Cortex of kidney (tissue), 1 donor: ENCODE measurements around the gene KCTD1.

Experiments
- DNase-seq: peaks from one replicate; lab custom pipeline; 2025; lab: John Stamatoyannopoulos, UW

KCTD1 gene

DNA sequence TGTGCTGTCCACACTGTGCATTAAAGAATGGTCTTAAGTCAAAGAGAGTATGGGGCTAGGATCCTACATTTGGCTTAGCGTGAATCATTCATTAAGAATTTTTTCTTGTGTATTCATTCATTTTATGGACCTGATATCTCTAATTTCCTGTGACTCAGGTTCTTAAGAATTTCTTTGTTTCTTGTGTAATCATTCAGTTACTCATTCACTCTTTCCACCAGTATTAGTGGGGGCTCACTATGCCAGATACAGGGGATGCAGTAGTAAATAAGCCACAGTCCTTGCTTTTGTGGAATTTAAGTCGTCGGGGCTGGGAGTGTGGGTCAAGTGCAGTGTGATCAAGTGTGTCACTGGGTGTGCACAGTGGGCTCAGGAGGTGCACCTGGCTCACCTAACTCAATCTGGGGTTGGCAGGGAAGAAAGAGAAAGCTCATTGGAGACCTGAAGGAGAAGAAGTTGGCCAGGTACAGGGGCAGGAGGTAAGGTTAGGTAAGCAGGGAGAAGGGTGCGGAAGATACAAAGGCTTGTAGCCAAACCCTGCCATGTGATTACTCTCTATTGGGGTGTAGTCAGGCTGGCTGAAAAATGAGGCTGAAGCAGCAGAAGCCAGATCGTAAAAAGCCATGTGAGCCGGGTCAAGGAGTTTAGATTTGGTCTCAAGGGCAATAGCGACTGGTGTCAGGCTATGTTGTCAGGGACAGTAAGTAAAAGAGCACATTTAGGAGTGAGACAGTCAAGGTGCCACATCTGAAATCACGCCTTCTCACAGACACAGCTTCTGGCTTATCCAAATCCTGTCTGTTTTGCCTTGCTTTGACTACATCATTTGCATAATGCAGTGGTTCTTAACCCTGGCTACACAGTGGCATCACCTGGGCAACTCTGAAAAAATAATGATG is 67.2 kb downstream of the KCTD1 start:
- no peak for DNase-seq

DNA sequence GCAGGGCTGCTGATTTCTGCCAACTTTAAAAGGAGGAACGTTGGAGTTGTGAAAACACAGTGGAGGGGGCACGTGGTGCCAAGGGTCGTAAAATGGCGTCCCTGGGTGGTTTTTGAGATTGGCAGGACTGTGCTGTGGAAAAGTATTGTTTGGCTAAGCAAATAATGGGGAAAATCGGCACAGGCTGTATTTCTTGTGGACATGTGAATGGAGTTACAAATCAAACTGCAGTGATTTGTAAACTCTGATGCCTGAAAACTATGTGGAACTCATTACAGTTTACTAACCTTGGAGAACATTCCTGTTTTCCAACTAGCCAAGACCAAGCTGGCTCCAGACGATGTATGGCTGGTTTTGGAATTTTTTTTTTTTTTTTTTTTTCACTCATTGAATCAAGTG is 68.7 kb downstream of the KCTD1 start:
- DNase-seq = no peak

DNA sequence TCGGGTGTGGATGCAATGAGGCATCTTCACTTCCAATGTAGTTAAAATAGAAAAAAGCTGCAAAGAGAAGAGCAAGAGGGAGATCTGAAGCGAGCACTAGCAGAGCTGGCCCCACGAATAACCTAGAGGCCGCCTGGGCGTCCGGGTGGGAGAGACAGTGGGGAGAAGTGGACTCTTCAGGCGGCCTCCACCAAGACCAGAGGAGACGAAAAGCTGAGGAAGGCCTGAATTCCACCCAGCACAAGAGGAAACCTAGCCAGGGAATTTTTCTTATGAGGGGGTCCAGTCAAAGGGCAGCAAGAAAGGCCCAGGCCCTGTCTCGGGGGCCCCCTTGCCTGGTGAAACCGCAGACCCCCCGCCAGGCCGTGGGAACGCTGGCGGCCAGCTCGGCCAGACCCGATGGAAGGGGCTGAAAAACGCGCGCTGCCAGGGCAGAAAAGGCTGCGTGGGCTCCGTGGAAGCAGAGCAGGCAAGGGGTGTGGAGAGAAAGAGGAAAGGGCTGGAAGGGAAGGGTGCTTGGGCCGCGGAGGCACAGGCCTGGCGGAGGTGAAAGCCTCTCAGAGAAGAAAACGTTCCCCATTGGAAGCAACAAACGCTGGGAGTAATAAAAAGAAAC is 69.2 kb downstream of the KCTD1 start:
- DNase-seq = no peak

DNA sequence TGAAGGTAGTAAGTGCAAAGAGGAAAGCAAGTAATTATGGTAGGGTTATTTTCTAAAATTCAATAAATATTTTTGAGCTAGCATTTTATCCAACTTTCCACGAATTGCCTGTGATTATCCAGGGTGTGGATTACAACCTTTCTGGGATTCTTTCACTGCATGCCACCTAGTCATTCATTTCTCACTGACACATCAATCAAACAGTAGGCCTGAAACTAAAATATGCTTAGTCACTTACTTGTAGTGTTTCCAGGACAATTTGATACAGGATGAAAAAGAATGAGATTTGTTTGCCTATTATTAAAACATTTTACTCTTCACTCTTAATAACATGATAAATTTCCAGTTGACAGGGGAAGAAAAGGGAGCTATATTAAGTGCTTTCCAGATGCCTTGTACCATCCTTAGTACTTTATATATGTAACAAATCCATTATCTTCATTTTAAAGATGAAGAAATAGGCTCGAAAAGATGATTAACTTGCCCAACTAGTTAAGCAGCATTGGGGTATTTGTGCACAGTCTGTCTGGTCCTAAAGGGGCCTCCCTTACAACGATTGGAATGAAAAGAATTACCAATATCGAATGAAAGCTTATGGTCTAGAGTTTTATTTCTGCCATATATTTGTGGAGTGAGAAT is 70.4 kb downstream of the KCTD1 start:
- DNase-seq = no peak

DNA sequence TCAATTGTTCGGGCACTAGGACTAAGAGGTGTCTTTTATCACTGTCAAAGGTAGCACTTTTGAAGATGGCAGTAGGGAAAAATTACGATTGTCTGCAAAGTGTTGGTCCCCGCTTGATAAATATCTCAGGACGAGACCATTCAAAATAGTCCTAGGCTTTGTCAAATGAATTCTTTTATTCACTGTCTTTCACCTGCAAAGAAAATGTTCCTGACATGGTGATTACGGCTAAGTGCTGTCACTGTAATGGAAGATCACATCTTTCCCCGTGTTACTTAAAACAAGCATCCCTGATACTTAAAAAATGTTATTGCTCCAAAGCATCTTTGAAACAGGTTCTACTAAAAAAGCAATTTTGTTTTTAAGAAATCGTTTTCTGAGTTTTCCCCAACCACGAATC is 71.7 kb downstream of the KCTD1 start:
- no peak for DNase-seq

DNA sequence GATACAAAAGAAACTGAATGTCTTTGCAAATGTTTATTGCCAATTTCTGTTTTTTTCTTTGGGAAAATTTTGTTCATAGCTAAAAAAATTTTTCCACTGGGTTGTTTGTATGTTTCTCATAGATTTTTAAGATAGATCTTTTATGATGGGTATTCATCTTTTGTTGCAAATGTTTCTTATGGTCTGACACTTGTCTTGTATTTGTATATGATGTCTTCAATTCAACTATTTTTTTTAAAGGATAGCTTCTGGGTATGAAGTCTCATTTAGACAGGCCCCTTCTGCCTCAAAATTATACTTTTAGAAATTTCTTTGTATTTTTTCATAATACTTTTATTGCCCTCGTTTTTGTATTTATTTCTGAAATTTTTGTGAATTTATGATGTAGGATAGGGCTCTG is 73.8 kb downstream of the KCTD1 start:
- DNase-seq = no peak

DNA sequence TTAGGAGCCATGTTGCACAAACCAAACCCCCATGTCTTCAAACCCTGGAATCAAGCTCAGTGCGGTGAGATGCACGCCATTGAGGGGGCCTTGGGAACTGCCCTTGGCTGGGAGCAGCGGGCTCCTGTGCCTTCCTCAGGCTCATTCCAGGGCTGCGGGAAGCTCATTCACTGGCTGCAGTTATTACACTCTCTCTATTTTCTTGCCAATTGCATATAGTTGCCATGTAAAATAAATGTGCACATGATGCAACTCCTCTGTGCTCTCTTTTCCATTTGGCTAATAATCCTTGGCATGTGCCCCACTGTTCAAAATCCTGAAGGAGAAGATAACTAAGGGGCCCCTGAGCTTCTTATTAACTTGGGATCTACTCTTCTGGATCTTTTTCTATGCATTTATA is 74.7 kb downstream of the KCTD1 start:
- DNase-seq = no peak

DNA sequence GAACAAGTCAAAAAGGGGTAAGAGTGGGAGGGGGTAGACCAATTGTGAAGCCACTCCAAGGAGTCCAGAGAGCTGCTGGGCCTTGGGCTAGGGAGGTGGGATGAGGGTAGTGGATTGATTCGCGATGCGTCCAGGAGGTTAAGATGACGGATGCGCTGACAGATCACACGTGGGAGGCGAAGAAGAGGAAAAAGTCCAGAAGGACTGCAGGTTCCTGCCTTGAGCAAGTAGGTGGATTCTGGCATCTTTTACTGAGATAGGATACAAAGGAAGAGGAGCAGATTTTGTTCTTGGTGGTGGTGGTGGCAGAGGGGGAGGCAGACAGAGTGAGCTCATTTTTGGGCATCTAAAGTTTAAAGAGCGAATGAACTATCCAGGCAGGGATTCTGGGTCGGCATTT is 76.5 kb downstream of the KCTD1 start:
- DNase-seq = no peak

DNA sequence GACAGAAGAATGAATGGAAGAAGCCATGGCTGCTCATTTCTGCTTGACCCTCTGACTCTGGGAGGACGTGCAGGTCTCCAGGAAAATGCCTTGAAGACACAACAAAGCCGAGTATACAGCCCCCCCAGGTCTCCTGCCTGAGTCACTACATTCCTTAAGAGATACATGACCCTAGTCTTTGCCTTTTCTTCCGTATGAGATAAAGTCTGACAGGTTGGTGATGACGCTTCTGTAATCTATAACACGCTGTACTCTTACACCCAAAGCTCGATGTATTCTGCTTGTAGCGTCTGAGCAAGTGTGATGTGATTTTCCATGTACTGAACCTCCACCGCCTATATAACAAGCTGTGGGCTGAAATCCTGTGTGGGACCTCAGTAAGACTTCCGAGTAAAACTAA is 77.3 kb downstream of the KCTD1 start:
- no peak for DNase-seq

DNA sequence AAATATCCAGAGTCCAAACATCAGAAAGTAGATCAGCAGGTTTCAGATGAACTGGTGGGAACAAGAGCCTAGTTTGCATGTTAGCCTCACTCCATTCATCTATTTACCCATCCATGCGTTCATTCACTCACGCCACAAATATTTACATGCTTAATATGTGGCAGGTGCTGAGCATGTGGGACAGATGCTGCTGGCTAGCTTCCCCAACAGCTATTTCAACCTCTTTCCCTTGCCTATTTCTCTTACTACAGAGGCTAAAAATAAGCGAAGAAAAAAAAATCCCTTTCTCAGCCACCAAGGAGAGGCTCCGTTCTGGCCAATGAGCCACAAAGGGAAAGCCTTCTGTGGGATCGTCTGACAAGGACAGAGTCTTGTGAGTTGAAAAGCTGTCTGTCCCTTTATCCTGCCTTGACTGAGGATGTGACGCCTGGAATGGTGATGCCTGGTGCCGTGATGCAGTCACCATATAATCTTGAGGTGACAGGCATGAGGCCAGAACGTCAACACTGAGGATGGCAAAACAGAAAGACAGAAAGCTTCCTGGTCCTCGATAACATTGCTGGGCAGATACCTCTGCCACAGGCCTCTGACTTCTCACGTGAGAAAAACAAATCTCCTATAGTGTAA is 78.2 kb downstream of the KCTD1 start:
- DNase-seq = no peak

DNA sequence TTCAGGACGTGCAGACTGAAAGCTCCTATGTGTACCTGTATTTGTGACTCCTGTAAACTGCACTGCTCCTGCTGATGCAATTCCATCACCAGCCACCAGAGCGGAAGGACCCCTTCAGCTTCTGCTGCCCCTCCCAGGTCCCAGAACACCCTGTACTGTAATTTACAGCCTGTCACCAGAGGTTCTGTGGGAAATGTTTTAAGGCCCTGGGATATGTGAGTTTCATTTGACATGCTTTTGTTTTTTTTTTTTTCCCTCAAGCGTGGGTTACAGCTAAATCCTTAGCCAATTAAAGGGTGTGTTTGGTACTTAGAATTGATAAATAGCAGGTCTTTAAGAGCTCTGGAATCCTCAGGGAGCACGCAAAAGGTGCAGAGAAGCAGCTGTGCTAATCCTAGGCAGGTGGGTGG is 79.4 kb downstream of the KCTD1 start:
- DNase-seq = no peak

DNA sequence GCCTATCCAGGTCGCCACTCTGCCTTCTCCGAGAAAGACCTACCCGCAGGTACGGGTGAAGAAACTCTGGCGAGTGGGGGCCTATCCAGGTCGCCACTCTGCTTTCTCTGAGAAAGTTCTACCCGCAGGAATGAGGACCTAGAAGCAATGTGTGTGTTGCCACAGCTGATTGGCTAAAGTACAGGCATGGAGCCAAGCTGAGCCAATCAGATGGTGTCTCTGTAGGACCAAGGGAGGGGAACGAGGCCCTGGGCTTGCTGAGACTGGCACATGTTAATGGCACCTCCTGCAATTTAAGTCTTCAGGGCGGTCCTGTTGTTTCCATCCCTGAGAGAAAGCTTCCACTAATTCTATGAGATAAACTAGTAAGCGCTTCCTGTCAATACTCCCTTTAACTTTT is 82.3 kb downstream of the KCTD1 start:
- no peak for DNase-seq

DNA sequence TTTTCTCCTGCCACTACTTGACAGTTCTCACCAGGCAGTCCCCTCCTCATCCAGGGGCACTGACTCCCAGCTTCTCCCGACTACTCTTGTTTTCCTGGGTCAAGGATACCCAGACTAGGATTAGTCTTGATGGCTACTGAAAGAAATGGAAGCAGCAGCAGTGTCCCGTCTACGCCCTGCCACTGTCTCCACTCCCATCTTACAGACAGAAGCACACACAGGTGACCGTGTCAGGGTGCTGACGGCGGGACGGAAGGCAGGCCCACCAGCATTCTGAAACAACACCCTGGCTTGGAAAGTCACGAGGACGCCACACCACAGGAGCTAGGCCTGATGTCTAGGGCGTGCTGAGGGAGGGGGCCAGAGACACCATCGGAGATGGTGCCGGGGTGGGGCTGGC is 82.9 kb downstream of the KCTD1 start:
- DNase-seq = no peak

DNA sequence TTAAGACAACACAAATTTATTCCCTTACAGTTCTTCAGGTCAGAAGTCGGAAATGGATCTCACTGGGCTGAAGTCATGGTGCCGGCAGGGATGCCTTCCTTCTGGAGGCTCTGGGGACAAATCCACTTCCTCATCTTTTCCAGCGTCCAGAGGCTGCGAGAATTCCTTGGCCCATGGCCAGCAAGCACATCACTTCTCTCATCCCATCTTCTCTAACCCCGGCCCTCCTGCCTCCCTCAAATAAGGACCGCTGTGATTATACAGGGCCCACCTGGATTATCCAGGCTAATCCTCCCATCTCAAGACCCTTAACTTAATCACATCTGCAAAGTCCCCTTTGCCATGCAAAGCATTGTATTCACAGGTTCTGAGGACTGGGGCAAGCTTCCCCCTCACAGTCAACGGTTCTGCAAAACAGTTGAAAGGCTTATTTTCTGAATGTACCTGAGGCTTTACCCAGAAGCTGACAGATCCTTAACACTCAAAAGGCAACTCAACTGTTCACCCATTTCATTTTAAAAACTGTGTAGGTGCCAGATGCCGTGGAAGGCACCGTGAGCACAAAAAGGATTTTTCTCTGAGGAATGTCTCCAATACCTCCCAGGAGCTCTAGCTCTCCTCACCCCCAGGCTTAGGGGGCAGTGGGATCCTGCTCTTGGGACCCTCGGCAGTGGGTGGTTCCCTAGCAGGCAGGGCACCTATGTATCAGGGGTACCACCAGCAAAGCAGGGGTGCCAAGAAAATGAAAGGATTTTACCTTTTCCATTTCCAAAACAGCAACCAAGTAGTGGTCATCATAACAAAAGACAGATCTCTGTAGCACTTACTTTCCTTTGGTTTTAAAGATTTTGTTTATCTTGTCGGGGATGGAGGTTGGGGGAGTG is 84.0 kb downstream of the KCTD1 start:
- no peak for DNase-seq

DNA sequence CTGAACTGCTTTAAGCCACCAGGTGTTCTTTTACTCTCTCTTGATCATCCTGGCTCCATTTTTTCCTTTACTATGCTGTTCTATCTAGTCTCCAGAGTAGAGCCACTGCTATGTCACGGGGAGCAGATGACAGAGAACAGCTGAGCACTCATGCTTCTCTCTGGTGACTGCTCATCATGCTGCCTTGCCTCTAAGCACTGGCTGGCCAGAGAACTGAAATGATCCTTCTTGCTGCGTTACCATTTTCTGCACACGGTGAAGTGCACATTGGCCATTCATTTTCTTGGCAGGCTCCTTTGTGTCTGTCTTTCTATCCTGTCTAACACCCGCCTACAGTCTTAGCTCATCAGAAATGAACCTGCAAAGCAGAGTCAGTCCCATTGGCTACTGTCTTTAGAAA is 86.0 kb downstream of the KCTD1 start:
- DNase-seq = no peak

DNA sequence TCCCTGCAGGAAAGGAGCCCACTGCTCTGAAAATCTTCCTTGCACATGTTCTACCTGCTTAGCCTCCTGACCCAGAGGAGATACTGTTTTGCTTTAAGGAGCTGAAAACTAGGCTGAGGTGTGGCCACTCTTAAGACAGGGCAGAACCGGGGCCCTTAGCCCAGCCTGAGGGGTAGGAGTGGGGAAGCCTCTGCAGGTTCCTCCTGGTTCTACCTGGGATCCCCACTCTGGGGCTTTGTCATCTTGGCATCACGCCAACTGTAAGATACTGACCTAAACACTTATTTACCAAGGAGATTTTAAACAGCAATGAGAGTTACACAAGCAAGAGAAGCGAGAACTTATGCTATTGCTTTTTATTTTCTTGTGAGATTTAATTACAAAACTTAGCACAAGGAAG is 86.9 kb downstream of the KCTD1 start:
- no peak for DNase-seq

DNA sequence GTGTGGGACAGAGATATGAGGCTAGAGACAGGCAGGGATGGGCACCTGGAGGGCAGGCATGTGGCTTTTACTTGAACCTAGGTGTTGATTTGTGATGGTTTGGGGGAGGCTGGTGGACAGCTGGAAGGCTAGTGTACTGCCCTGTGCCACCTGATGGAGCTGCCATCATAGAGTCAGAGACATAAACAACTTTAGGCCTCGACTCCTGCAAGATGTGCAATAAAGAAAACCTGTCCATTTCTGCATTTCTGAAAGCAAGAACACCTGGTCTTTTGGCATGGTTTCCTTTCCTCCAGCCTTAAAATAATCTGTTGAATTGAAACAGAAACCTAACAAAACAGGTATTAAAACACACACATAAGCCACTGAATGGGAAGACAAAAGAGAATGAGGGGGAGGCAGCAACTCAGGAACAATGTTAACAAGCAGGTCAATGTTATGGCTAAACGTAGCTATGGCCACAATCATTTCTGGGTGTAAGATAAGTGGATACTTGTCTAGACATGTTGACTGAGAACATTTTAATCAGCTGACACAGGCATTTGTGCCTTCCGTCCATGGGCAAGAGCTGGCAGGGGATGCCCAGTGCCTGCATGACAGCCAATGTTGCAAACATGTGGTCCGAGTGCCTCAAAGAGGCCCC is 87.8 kb downstream of the KCTD1 start:
- no peak for DNase-seq

DNA sequence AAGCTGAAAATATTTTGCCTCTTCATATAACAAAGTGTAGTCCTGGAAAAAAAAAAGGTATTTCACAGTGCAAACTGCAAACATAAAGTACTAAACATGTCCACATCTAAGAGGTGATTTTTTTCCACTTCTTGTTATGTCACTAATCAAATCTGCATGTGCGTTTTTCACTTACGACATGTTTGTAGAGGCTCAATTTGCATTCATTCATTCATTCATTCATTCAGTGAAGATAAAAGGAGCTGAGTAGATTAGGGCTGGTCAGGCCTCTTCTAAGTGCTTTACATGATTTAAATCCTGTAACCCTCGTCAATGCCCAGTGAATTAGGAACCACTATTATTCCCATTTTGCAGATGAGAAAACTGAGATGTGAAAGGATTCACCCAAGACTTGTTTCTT is 88.5 kb downstream of the KCTD1 start:
- no peak for DNase-seq

DNA sequence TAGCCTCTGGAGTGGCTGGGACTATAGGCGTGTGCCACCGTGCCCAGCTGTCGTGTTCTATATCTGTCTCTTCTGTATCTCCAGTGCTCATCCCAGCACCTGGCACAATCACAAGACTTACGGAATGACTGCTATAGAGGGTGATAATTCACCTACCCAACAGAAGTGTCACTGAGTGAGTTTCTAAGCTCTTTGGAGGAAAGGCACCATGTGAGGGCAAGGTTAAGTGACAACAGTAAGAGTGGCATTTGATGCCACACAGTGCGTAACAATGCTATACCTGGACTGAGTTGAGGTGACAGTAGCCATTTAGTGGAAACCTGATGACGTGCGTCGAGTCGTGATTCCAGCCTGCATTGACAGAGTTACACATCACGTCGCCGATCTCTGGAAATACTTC is 89.0 kb downstream of the KCTD1 start:
- DNase-seq = no peak

DNA sequence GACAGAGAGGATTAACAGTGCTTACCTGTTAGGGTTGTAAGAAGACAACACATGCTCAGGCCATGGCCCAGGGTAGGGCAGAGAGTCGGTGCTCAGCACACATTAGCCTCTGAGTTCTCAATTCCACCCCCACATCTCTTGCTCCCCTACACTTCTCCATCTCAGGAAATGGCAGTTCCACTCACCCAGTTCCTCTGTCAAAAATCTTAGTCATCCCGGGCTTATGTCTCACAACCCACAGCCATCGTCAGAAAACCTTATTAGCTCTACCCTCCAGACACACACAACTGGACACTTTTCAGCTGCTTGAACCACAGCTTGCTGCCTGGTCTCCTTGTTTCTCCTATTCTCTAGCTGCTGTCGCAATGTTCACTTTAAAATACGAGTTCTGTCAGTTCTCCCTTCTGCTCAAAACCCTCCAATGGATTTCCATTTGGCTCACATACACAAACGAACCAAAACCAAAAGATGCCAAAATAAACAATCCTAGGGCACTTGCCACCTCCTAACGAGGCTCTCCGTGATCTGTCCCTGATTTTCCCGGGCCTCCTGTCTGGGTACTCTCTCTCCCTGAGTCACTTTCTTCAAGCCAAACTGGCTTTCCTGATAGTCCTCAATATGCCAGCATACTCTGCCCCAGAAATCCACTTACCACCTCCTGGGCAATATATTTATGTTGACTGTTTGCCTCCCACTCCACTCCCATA is 89.7 kb downstream of the KCTD1 start:
- DNase-seq = no peak
